GM19035 (cell line): Measurements from ENCODE around the gene VN1R5.
"Not testable (repeated sequence)": the region's sequence is repeated elsewhere in the genome, so short reads cannot be mapped to it uniquely, and the experiment has no call there.

ENCODE experiments used
- ATAC-seq: cut with Tn5 transposase; IDR thresholded peaks from one replicate; pipeline ENCODE4 v1.9.1; 2021; ENCODE audit not compliant: unreplicated experiment

VN1R5 gene

DNA sequence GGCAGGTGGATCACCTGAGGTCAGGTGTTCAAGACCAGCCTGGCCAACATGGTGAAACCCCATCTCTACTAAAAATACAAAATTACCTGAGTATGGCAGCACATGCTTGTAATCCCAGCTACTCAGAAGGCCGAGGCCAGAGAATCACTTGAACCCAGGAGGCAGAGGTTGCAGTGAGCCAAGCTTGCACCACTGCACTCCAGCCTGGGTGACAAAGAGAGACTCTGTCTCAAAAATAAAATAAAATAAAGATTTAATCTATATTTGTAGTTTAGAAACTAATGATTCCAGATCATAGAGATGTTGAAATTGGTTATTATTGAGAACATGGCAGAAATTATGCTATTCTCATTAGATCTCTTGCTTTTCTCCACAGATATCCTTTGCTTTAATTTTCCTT is at the start of gene VN1R5:
TSS of gene VN1R5 (plus strand) at position 301 of the 400 bp plus-strand sequence.
- ATAC-seq, result not testable (repeated sequence)

DNA sequence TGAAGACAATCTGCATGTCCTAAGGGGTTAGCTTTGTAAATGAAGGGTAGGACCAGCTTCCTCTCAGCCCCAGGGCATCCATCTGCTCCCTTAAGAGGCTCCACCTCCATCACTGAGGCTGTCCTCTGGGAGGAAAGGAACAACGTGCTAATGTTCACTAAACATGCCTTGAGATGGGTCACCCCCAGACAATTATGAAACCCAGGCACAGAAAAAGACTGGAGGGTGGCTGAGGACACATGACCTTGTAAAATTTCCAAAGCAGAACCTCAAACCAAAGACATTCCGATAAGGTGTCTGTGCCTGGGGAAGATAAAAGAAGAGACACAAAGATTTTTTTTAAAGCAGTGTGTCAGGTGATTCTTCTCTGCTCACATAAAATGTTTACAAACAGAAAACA is 46.5 kb upstream of the VN1R5 start:
- no peak for ATAC-seq

DNA sequence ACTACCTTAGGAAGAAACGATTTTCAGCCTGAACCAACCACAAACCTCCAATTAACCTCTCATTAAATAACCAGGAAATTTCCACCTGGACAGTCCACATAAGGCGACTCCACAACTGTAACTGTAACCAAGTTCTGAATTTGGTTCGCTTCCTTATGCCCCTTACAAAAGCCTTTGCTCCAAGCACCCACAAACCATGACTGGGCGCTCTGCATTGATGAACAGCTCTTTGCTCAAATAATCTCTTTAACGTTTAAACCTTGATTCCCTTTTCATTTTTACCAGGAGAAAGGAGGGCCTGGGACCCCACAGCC is 45.9 kb upstream of the VN1R5 start:
- peak; percentile 5 for ATAC-seq

DNA sequence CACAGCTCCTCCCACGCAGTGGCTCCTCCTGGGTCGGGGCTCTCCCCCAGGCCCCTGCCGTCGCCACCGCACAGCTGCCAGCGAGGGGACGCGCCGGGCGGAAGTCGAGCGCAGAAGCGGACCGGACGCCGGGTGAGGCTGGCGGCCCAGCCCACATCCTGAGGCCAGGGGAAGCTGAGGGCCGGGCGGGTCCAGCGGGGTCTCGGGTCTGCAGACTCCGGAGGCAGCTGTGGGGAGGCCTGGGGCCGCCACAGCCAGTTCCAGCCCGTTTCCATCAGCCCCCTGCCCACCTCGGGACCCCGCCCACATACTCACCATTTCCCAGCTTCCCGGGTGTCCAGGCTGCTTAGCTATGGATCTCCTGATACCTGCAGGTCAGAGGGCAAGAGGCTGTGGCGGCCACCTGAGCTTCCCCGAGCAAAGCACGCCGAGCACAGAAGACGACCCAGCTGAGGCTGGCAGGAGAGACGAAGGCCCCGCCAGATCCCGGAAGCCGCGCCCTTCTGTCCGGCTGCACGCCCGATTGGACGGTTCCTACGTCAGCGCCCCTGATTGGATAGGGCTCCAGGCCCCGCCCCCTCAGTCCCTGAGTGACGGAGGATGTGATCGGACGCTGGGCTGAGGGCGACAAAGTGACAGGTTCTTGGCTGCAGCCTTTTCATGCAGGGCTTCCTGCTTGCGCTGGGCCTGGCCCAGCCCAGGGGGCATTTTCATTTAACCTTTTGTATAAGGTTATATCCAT is 45.3 kb upstream of the VN1R5 start:
- peak; percentile 86 for ATAC-seq

DNA sequence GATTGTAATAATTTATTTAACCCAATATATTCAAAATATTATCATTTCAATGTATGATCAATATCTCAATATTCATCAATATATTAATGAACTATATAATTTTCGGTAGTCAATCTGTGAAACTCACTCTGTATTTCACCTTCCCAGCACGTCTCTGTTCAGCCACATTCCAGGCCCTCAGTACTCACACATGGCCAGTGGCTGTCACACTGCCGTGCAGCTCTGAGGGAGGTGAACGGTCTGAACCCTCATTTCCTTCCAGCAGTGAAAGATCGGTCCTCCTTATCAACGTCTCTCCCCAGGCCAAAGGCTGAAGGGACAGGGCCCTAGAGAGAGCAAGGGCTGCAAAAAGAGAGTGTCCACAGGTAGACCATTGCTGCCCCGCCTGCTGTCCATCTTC is 44.5 kb upstream of the VN1R5 start:
- no peak for ATAC-seq

DNA sequence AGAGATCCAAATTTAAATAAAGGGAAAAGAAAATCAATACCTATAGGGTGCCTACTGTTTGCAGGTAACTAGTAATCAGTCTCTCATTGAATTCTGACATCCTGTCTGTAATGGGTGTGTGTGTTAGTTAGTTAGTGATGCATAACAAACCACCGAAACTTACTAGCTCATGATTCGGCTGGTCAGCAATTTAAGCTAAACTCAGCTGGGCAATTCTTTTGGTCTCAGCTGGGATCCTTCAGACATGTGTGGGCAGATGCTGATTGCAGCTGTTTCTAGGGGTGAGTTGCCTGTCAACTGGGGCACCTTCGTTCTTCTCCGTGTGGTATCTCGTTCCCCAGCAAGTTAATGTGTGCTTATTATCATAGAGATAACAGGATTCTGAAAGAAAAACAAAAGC is 43.9 kb upstream of the VN1R5 start:
- peak; percentile 52 for ATAC-seq

DNA sequence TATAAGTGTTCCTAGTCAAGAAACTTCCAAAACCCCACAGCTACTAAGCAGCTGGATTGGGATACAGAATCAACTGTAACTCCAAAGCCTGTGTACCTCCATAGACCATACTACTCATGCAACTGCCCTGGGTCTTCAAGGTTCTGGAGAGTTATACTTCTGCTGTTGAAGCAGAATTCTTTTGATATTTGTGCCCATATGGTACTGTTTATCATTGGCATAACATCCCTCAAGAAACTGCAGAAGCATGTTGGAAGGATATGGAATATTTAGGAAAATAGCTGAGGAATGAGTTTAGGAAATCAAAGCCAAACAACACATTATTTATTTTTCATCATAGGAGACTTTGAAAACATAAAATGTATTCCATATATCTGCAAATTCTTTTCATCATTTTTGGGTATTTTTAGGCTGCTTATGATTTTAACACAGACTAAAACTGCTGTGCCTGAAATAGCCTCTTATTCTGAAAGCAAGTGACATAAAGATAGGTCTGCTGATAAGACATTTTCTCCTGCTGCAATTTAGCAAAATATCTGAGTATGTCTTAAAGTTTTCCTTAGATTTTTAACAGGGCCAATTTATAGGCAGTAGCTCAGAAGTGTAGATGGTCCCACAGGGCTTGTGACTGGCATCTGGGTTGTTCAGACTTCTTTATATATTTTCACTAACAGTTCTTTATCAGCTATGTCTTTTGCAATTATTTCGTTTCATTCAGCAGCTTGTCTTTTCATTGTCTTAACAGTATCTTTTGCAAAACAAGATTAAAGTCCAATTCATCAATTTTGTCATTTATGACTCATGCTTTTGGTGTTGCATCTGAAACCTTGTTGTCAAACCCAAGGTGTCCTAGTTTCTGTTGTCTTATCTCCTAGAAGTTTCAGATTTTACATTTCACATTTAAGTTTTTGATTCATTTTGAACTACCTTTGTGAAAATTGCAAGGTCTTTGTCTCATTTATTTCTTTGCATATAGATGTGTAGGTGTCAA is 43.0 kb upstream of the VN1R5 start:
- ATAC-seq, result no peak

DNA sequence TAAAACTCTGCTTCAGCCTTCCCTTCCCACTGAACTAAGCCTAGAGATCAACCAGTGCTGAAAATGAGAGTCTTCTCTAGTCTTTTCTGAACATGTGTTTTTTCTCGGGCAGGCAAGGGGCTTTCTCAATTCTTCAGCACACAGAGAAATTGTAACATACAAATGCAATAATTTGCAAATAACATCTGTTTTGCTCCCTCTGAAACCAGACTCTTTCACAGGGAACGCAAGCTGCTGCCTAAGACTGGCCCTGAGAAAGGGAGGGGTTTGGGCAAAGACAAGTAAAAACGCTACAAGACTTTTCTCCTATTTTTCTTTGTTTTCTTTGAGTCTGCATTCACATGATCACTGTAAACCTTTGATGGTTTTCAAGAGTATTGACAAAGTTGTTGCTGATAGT is 39.6 kb upstream of the VN1R5 start:
- ATAC-seq, result no peak

DNA sequence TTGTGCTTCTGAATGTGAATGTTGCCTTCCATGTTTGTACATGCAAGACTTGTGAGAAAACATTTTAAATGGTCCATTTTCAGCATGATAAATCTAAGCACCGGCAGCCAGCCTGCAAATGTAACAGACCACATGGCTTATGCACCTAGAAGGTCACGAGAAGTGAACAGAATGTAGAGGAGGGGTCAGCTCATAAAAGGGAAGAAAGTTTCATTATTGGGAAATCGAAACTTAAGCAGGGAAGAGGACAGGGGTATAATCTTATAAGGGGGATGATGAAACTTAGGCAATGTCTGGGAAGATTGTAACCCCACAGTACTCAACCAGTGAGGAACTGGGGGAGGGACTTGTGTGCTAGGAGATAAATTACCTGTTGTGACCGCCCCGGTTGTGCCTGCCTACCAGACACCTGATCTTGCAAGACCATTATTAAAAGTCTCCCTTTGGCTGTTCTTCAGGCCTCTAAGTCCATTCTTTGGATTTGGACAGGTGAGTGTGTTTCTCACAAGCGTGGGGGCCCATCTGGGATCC is 37.7 kb upstream of the VN1R5 start:
- ATAC-seq, result no peak

DNA sequence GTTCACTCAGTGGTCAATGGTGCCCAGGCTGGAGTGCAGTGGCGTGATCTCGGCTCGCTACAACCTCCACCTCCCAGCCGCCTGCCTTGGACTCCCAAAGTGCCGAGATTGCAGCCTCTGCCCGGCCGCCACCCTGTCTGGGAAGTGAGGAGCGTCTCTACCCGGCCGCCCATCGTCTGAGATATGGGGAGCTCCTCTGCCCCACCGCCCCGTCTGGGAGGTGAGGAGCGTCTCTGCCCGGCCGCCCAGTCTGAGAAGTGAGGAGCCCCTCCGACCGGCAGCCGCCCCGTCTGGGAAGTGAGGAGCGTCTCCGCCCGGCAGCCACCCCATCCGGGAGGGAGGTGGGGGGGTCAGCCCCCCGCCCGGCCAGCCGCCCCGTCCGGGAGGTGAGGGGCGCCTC is 35.6 kb upstream of the VN1R5 start:
- ATAC-seq, result not testable (repeated sequence)

DNA sequence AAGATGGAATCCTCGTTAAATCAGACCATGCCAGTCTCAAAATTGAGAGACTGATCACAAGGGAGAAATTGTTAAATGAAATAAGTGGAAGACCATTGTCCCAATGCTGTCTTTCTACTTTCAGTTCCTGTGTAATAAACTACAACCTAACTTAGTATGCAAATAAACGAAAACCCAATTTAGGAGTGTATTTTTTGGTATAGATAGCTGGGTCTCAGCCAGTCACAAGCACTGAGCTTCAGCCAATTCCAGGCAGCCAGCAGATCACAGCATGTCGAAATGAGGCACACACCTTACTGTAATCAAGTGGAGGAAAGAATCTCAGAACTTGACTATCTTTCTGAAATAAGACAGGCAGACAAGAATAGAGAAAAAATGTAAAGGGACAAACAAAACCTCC is 33.0 kb upstream of the VN1R5 start:
- no peak for ATAC-seq

DNA sequence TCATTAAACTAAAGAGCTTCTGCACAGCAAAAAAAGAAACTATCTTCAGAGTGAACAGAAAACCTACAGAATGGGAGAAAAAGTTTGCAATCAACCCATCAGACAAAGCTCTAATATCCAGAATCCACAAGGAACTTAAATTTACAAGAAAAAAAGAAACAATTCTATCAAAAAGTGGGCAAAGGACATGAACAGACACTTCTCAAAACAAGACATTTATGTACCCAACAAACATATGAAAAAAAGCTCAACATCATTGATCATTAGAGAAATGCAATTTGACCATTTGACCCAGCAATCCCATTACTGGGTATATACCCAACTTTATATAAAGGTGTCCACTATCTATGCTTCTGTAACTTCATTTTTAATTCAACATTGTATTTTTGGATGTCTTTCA is 31.1 kb upstream of the VN1R5 start:
- no peak for ATAC-seq

DNA sequence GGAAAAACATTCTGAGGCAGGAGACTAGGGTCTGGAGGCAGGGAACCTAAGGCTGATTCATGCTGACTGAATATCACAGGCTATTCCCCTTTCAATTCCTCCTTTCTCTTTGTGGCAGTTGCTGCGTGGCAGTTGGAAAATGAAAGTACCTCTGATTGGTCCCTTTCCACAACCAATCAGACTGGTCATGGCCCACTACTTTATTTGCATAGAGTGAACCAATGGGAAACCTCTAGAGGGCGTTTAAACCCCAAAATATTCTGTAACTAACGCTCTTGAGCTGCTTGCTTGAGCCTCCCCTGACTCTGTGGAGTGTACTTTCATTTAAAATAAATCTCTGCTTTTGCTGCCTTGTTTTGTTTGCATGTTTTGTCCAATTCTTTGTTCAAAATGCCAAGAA is 27.7 kb upstream of the VN1R5 start:
- no peak for ATAC-seq

DNA sequence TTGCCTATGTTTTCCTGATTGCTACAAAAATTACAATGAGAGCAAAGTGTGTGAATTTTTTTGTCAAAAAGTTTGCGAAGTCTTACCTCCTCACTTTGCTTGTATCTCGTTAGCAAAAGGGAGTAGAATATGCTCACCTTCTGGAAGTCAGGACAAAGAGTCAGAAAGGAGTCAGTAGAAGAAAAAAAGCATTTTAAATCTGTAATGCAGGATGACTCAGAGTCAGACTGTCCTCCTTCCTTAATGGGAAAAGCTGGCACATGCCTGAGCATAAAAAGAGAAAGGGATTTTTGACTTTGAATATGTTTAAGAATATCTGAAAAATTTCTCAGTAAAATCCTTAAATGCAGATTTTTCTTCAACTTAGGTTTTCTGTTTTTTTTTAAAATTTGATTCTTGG is 14.2 kb upstream of the VN1R5 start:
- no peak for ATAC-seq

DNA sequence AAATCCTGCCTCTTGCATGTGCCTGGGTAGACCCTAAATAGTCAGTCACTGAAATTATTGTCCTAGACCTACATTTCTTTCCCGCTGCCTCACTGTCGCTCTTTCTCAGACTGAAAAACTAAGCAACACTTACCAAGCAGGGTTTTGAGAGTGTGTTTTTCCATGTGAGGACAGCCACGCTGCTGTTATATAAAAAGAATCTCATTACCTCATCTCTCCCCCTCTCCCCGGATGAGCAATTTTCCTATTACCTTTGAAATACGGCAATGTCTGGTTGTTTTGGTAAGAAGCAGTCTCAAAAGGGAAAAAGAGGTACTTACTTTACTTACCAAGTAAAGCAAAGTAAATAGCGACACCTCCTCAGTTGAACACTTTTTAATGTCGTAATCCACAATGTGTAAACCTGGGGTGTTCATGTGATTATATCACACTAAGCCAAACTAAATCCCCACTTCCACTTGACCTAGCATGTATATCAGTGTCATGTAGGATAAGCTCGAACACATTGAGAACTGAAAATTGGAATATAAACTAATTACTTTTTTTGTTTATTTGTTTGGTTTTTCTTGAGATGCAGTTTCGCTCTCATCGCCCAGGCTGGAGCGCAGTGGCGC is 12.2 kb upstream of the VN1R5 start:
- ATAC-seq, result no peak

DNA sequence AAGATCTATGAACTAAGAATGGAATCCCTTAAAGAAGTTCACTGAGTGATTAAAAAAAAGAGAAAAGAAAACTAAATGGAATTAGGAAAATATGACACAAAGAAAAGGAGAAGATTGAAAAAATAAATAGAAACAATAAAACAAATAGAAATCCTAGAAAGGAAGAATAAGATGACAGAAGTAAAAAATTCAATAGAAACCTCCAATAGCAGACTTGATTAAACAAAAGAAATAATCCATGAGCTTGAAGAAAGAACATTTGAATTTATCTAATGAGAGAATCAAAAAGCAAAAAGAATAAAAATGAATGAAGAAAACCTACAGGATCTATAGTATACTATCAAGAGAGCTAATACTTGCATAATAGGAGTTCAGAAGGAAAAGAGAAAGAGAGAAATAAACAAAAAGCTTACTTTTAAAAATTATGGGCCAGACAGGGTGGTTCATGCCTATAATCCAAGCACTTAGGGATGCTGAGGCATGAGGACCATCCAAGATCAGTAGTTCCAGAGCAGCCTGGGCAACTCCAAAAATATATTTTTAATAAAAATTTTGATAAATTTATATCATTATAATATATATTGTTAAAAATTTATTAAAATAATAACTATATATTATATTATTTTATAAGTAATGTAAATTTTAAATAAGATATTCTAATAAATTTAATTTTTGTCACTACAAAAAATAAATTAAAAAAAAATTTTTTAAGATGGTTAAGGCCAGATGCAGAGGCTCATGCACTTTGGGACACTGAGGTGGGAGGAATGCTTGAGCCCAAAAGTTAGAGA is 9.4 kb upstream of the VN1R5 start:
- ATAC-seq, result no peak

DNA sequence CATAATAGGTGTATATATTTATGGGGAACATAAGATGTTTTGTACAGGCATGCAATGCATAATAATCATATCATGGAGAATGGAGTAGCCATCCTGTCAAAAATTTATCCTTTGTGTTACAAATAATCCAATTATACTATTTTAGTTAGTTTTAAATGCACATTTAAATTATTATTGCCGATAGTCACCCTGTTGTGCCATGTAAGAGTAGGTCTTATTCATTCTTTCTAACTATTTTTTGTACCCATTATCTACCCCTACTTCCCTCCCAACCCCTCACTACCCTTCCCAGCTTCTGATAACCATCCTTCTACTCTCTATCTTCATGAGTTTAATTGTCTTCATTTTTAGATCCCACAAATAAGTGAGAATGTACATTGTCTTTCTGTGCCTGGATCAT is 8.3 kb upstream of the VN1R5 start:
- no peak for ATAC-seq

DNA sequence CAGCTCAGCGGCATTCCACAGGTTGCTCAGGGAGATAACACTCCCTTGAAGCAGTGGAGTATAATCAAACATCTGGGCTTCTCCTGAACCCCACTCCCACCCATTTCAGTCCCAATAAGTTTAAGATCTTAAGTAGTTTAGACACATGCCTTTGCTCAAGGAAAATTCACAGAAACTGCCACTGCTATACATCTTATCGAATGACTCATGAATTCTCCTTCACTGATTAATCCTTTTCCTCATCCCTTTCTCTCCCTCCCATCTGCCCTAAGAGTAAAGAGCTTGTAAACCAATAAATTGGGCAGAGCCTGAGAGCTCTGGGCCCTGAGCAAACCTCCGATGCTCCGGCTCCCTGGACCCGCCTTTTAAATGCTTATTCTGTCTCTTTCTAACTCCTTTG is 10.2 kb downstream of the VN1R5 start:
- no peak for ATAC-seq

DNA sequence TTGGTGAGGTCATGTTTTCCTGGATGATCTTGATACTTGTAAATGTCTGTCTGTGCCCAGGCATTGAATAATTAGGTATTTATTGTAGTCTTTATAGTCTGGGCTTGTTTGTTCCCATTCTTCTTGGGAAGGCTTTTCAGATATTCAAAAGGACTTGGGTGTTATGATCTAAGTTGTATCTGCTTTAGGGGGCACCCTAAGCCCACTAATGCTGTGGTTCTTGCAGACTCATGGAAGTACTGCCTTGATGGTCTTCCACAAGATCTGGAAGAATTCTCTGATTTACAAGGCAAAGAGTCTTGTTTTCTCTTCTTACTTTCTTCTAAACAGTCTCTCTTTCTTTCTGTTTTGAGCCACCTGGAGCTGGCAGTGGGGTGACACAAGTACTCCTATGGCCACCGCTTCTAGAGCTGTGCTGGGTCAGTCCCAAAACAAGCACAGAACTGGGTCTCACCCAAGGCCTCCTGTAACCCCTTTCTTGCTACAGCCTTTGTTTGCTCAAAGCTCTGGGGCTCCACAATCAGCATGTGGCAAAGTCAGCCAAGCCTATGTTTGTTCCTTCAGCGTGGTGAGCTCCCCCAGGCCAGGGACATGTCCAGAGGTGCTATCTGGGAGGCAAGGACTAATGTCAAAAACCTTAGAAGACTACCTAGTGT is 12.6 kb downstream of the VN1R5 start:
- ATAC-seq, result no peak

DNA sequence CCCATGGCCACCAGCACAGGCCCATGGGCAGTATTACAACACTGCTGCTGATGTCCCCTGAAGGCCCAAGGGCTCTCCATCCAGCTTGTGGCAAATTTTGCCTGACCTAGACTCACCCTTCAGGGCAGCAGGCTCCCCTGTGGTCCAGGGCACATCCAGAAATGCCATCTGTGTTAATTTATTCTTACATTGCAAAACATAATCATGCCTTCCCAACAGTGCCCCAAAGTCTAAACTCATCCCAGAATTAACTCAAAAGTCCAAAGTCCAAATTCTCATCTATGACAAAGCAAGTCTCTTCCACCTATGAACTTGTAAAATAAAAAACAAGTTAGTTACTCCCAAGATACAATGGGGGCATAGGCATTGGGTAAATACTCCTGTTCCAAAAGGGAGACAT is 13.3 kb downstream of the VN1R5 start:
- ATAC-seq, result no peak
